Transverse colon (tissue), 4 donors: ENCODE data around the gene FTCD.

Experiments used
- POLR2AphosphoS5 ChIP-seq, 3 donors: sonication (generic); formaldehyde crosslinking; IDR thresholded peaks; one replicate each; pipeline ENCODE4 v1.6.1; 2016; ENCODE audit warnings: antibody characterized with exemption in 3 of 3
- TF ChIP-seq, protein P1 (sequence below), 5 experiments: fragments of 200-600 bp in 3 of 5; fragments of 450-650 bp in 2 of 5; sonication (generic) in 3 of 5; IDR thresholded peaks; 1 replicate in 2 of 5; 2 replicates in 3 of 5; pipeline ENCODE4 v1.5.1; 2016 to 2017; ENCODE audit warnings: antibody characterized with exemption in 5 of 5, inconsistent platforms in 3 of 5, mild to moderate bottlenecking in 2 of 5, moderate library complexity in 1 of 5

DNA sequence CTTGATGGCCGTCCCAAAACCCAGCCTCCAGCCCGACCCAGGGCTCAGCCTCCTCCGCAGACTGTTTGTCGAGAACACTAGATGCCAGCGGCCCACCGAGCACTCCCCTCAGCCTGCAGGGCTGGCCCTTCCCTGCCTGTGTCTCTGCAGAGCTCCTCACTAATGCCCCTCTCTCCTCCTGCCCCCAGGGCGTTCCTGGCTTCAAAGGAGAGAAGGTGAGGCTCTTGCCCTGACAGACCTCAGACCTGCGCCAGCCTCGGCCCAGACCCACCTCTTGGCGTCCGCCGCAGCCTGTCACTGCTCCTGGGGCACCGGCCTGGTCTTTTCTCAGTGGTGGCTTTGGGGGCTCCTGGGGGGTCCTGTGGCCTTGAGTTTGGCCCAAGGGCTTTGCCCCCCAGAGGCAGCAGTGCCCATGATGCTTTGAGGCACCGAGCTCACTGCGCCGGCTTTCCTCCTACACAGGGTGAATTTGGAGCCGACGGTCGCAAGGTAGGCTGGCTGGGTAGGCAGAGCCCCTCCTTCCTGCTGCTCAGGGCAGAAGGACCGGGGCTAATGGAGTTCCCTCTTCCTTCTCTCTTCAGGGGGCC lies 39.1 kb downstream of the FTCD start:
- TF ChIP-seq, protein P1, sequence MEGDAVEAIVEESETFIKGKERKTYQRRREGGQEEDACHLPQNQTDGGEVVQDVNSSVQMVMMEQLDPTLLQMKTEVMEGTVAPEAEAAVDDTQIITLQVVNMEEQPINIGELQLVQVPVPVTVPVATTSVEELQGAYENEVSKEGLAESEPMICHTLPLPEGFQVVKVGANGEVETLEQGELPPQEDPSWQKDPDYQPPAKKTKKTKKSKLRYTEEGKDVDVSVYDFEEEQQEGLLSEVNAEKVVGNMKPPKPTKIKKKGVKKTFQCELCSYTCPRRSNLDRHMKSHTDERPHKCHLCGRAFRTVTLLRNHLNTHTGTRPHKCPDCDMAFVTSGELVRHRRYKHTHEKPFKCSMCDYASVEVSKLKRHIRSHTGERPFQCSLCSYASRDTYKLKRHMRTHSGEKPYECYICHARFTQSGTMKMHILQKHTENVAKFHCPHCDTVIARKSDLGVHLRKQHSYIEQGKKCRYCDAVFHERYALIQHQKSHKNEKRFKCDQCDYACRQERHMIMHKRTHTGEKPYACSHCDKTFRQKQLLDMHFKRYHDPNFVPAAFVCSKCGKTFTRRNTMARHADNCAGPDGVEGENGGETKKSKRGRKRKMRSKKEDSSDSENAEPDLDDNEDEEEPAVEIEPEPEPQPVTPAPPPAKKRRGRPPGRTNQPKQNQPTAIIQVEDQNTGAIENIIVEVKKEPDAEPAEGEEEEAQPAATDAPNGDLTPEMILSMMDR (IDR thresholded peaks at IDR 0.05): no peak
- TF ChIP-seq POLR2AphosphoS5 (IDR thresholded peaks at IDR 0.05): no peak
